Measurements from ENCODE around the gene CEP120.
"Not testable (repeated sequence)": the region's sequence is repeated elsewhere in the genome, so short reads cannot be mapped to it uniquely, and the experiment has no call there.

GRCh38 chr5:123308377-123308776 is 114.8 kb downstream of the CEP120 start:
- TF ChIP-seq CTCF (IDR thresholded peaks at IDR 0.05; ENCODE audit: insufficient read depth, low read length); POLR2AphosphoS5 (IDR thresholded peaks at IDR 0.05; ENCODE audit: low read depth); REST (IDR thresholded peaks at IDR 0.05; ENCODE audit: insufficient replicate concordance, low read depth); GABPA (IDR thresholded peaks at IDR 0.05; ENCODE audit: low read depth): not testable (repeated sequence)

Data from HL-60 (cell line).